Stomach smooth muscle (tissue), 2 donors: ENCODE results near the gene COL25A1.

Source experiments
- H3K27ac ChIP-seq: one replicate; pipeline ENCODE4 v1.7.0; 2013; ENCODE audit warnings: mild to moderate bottlenecking, low read length, inconsistent platforms
- H3K27me3 ChIP-seq, 2 donors: one replicate each; pipeline ENCODE4 v1.7.0; 2013; ENCODE audit warnings: low read length in 2 of 2; ENCODE audit not compliant: insufficient read depth in 2 of 2, control insufficient read depth in 1 of 2
- H3K36me3 ChIP-seq, 2 donors: one replicate each; pipeline ENCODE4 v1.7.0; 2013; ENCODE audit warnings: low read length in 2 of 2; ENCODE audit not compliant: control insufficient read depth in 2 of 2, insufficient read depth in 2 of 2
- H3K4me1 ChIP-seq: one replicate; pipeline ENCODE4 v1.7.0; 2013; ENCODE audit warnings: low read length; ENCODE audit not compliant: control insufficient read depth, insufficient read depth
- H3K4me3 ChIP-seq, 2 donors: one replicate each; pipeline ENCODE4 v1.7.0; 2013; ENCODE audit warnings: low read length in 2 of 2
- H3K9ac ChIP-seq, 2 donors: one replicate each; pipeline ENCODE4 v1.7.0; 2013; ENCODE audit warnings: low read length in 2 of 2, mild to moderate bottlenecking in 1 of 2
- H3K9me3 ChIP-seq, 2 donors: one replicate each; pipeline ENCODE4 v1.7.0; 2013; ENCODE audit warnings: low read length in 2 of 2; ENCODE audit not compliant: control insufficient read depth in 2 of 2
- donor health status: healthy.
- donor health status: Pancreatic carcinoma.

The COL25A1 gene

DNA sequence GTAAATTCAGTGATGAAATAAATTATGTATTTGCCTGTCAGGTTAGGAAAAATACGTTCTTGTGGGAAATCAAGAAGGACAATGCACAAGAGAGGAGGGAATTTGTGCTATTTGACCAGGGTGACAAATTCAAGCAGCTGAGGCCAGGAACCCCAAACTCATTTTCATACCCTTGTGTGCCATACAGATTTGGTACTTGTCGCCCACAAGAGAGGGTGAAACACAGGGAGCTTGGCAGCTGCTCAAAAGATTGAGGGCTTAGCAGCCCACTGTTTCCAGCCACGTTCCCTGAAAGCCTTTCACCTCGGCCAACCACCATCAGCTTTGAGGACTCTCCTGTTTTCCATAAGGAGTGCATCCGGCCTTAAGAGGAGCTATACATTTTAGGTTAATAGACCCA, 111.2 kb downstream of the COL25A1 start:
- Histone ChIP-seq H3K4me1 (no peaks in the 10 kb centered on the region), H3K27ac (no peak overlapping the region), H3K9me3 (no peaks in the 10 kb centered on the region), H3K4me3 (no peak overlapping the region), H3K36me3 (no peaks in the 10 kb centered on the region), H3K27me3 (no peaks in the 10 kb centered on the region), H3K9ac (no peak overlapping the region)

GRCh38 chr4:109186458-109186945, 116.0 kb downstream of the COL25A1 start:
- H3K4me3 ChIP-seq = no peak overlapping the region
- H3K36me3 ChIP-seq = no peaks in the 10 kb centered on the region
- H3K27ac ChIP-seq = no peak overlapping the region
- H3K27me3 ChIP-seq = no peaks in the 10 kb centered on the region
- H3K9ac ChIP-seq = no peak overlapping the region
- no peaks in the 10 kb centered on the region for H3K9me3 ChIP-seq
- no peaks in the 10 kb centered on the region for H3K4me1 ChIP-seq

DNA sequence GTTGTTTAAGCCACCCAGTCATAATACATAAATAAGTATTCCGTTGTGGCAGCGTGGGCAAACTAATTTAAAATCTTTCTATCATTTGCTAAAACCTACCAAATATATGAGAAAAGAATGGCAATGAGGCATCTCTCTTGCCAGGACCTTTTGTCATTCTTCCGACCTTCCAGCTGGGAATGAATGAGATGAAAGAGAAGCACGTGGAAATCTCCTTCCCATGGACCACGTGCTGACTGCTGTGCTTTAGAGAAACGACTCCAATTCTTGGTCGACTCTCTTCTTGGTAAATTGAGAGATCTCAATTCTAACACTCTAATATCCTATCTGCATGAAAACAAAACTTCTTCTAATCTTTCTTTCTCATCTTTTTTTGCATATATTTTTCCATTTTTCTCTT, 116.5 kb downstream of the COL25A1 start:
- no peaks in the 10 kb centered on the region for H3K36me3 ChIP-seq
- H3K9ac ChIP-seq = no peak overlapping the region
- H3K27ac ChIP-seq = no peak overlapping the region
- no peak overlapping the region for H3K4me3 ChIP-seq
- H3K27me3 ChIP-seq = no peaks in the 10 kb centered on the region
- no peaks in the 10 kb centered on the region for H3K9me3 ChIP-seq
- H3K4me1 ChIP-seq = no peaks in the 10 kb centered on the region

DNA sequence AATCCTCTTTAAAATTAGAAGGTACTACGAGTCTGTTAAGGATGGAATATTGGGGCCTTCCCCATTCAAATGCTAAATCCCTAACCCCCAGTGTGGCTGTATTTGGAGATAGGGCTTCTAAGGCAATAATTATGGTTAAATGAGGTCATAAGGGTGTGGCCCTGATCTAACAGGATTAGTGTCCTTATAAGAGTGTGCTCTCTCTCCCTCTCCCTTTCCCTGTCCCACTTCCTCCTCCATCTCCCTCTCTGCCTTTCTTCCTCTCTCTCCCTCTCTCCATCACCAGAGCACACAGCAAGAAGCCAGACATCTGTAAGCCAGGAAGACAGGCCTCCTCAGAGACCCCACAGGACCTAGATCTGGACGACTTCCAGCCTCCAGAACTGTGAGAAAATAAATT, 116.9 kb downstream of the COL25A1 start:
- H3K36me3 ChIP-seq = no peaks in the 10 kb centered on the region
- H3K9ac ChIP-seq = no peak overlapping the region
- H3K27ac ChIP-seq = no peak overlapping the region
- no peaks in the 10 kb centered on the region for H3K9me3 ChIP-seq
- no peak overlapping the region for H3K4me3 ChIP-seq
- H3K27me3 ChIP-seq = no peaks in the 10 kb centered on the region
- H3K4me1 ChIP-seq = no peaks in the 10 kb centered on the region

DNA sequence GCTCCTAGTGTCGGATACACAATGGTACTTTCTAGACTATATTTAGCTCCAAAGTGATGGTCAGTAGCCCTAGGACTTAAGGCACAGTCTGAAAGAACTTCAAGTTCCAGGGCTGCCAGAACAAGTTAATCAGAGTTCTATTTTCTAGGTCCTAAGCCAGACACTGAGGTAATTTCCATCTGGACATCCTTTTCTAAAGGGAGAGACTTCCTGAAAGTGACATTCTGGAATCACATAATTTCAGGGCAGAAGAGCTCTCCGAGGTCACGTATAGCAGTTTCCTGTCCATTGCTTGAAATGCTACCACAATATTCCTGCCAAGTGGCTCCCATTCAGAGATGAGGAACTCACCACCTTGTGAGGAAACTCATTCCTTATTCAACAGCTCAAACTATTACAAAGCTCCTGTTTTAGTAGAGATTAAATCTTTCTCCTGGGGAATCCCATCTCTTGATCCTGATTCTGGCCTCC, 117.9 kb downstream of the COL25A1 start:
- Histone ChIP-seq H3K27me3 (no peaks in the 10 kb centered on the region), H3K4me1 (no peaks in the 10 kb centered on the region), H3K36me3 (no peaks in the 10 kb centered on the region), H3K9me3 (no peaks in the 10 kb centered on the region), H3K9ac (no peak overlapping the region), H3K27ac (no peak overlapping the region), H3K4me3 (no peak overlapping the region)

DNA sequence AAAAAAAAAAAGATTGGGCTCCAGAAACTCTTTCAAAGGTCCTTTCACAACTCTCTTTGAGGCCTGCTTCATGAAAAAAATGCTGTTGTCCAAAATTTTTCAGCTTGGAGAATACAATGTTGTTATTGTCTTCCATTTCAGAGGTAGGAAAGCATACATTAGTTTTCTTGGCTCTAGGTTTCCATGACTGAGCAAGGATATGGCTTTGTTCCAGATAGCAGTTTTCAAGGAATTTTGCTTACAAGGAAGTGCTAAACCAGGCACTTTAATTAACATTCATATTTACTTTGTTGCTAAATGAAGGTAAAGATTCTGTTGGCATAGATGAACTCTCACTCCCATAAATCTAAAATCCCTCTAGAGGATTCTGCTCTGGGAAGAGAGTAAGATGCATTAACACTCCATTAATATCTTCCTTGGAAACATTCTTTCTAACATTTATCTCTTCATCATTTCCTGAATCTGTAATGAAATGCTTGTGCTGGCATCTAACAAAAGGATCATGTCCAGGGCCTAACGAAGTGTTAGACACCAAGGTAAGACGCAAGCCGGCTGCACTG, 118.4 kb downstream of the COL25A1 start:
- Histone ChIP-seq H3K4me3 (no peak overlapping the region), H3K9me3 (no peaks in the 10 kb centered on the region), H3K27me3 (no peaks in the 10 kb centered on the region), H3K36me3 (no peaks in the 10 kb centered on the region), H3K27ac (no peak overlapping the region), H3K9ac (no peak overlapping the region), H3K4me1 (no peaks in the 10 kb centered on the region)

GRCh38 chr4:109182696-109183095, 119.8 kb downstream of the COL25A1 start:
- Histone ChIP-seq H3K27me3 (no peaks in the 10 kb centered on the region), H3K4me1 (no peaks in the 10 kb centered on the region), H3K27ac (no peak overlapping the region), H3K9ac (no peak overlapping the region), H3K9me3 (no peaks in the 10 kb centered on the region), H3K4me3 (no peak overlapping the region), H3K36me3 (no peaks in the 10 kb centered on the region)

DNA sequence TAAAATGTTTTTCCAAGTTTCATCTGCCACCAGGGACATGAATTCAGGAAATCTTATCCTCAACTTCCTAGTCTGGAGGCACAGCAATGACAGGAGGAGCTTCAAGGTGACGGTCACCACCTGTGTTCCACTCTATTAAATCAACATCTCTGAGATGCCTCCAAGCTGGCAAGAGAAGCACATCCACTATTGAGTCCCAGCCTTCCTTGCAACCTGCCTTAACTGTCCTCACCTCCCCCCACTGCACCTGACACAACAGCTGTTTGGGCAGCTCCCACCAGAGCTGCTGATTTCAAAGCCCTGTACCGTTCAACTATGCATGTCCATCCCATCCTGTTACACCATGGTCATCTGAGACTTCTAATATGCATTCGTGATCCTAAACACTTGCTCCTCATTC, 123.4 kb downstream of the COL25A1 start:
- no peak overlapping the region for H3K9ac ChIP-seq
- no peaks in the 10 kb centered on the region for H3K36me3 ChIP-seq
- H3K4me3 ChIP-seq = no peak overlapping the region
- no peaks in the 10 kb centered on the region for H3K4me1 ChIP-seq
- H3K27me3 ChIP-seq = no peaks in the 10 kb centered on the region
- no peaks in the 10 kb centered on the region for H3K9me3 ChIP-seq
- H3K27ac ChIP-seq = no peak overlapping the region

DNA sequence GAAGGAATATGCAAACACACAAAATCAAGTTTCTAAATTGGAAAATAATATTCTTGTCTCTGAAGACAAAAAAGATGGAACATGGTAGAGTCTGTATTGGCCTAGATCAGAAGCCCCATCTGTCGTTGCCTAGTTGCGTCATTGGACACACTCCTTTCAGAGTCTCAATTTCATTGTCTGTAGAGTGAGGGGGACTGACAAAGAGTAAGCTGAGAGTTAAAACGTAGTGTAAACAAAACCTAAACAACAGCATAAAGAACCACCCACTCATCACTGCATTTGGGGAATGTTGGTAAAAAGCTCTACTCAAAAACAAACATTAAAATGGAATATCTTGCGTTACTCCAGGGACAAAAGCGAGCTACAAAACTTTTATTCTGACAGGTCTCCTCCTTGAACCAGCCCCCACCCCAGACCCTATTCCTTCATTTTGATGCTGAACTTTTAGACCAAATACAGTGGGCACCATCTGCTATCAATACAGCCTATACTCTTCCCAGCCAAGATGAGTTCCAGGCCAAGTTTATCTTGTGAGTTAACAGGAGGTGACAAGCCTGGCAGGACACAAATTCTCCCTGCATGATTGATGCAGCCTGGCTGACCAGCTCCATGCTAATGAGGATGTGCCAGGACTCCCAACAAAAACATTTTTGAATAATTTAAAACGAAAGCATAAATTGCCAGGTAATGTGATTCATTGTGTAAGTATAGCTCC, 125.2 kb downstream of the COL25A1 start:
- no peaks in the 10 kb centered on the region for H3K36me3 ChIP-seq
- H3K4me1 ChIP-seq = no peaks in the 10 kb centered on the region
- H3K27ac ChIP-seq = no peak overlapping the region
- H3K27me3 ChIP-seq = no peaks in the 10 kb centered on the region
- H3K9me3 ChIP-seq = no peaks in the 10 kb centered on the region
- H3K9ac ChIP-seq = no peak overlapping the region
- H3K4me3 ChIP-seq = no peak overlapping the region

- Histone ChIP-seq H3K9ac (no peak overlapping the region), H3K9me3 (no peaks in the 10 kb centered on the region), H3K4me1 (no peaks in the 10 kb centered on the region), H3K4me3 (no peak overlapping the region), H3K27ac (no peak overlapping the region), H3K27me3 (no peaks in the 10 kb centered on the region), H3K36me3 (no peaks in the 10 kb centered on the region)
Measured at GRCh38 chr4:109174224-109174953, 128.1 kb downstream of the COL25A1 start.

GRCh38 chr4:109172301-109172700, 130.2 kb downstream of the COL25A1 start:
- H3K27me3 ChIP-seq = no peaks in the 10 kb centered on the region
- no peaks in the 10 kb centered on the region for H3K4me1 ChIP-seq
- H3K9me3 ChIP-seq = no peaks in the 10 kb centered on the region
- H3K9ac ChIP-seq = no peak overlapping the region
- H3K36me3 ChIP-seq = no peaks in the 10 kb centered on the region
- H3K4me3 ChIP-seq = no peak overlapping the region
- no peak overlapping the region for H3K27ac ChIP-seq
